Measurements from ENCODE around the gene LSAMP. TPM values are rescaled to one million over a fixed set of nuclear protein-coding genes. Genes with fewer than 3 reads are reported as not detected.

The LSAMP gene
- total and polyA plus RNA-seq, 9 of the 15 experiments (the other 6 are each of a cell fraction or from before 2014, with no cell fraction given): 0.09 to 0.11 TPM; not detected in 7

- H4K20me1 ChIP-seq (replicated peaks; ENCODE audit: control insufficient read depth, insufficient read depth, low read length): no peaks in the 10 kb centered on the region
- no peak for DNase-seq (ENCODE audit: extremely low read depth in 1 of 4, low spot score in 3 of 4)
- H3K79me2 ChIP-seq (ENCODE audit: control insufficient read depth, insufficient read depth, low read length): no peaks in the 10 kb centered on the region
- H3K27me3 ChIP-seq (ENCODE audit: control insufficient read depth in 2 of 2, insufficient read depth in 2 of 2, low read length in 2 of 2): no peaks in the 10 kb centered on the region
- in situ Hi-C loops (cut with MboI) (loop anchor here (25.0 kb wide), 1 partner anchor 623 kb away; no protein-coding TSS in a partner anchor), intact Hi-C loops (cut with micrococcal nuclease) (loop anchor here (1.0 to 5.0 kb wide), 2 partner anchors 162 to 619 kb away; no protein-coding TSS in a partner anchor)
- H3K9me3 ChIP-seq (replicated peaks; ENCODE audit: control insufficient read depth, insufficient read depth, low read depth, low read length): no peaks in the 10 kb centered on the region
- peak overlapping the region; percentile 33; the same call in 1 of the 2 replicates for H2AFZ ChIP-seq (ENCODE audit: low read depth, low read length)
- ATAC-seq: no peak
- H3K9ac ChIP-seq (ENCODE audit: insufficient read depth in 1 of 2, low read depth in 2 of 2, low read length in 2 of 2): no peak overlapping the region
- no peak for FAIRE-seq
- H3K4me2 ChIP-seq (ENCODE audit: insufficient read depth, low read length): no peak overlapping the region
- no peaks in the 10 kb centered on the region for H3K36me3 ChIP-seq (ENCODE audit: control insufficient read depth, insufficient read depth, low read length)
- no peaks in the 10 kb centered on the region for H3K9me1 ChIP-seq (ENCODE audit: control insufficient read depth, insufficient read depth, low read length)
- BruUV-seq (replicated peaks): no TSS peak
- ChIA-PET POLR2A (no interaction called here), CTCF (ENCODE audit: low intra/inter-chr PET ratio) (no interaction called here)
- TF ChIP-seq AFF4 (CRISPR knock-in tag; IDR thresholded peaks at IDR 0.05) (no peak), XRCC3 (IDR thresholded peaks at IDR 0.05) (no peak), SREBF2 (CRISPR knock-in tag; IDR thresholded peaks at IDR 0.05) (no peak), ATF3 (IDR thresholded peaks at IDR 0.05) (no peak), ATF3 (CRISPR knock-in tag; conservative IDR thresholded peaks at IDR 0.05) (no peak), CXXC5 (CRISPR knock-in tag; IDR thresholded peaks at IDR 0.05) (no peak), NFE2L1 (tag; IDR thresholded peaks at IDR 0.05; ENCODE audit: borderline replicate concordance, low read depth) (no peak), ATF6 (CRISPR knock-in tag; IDR thresholded peaks at IDR 0.05) (no peak), HIVEP1 (CRISPR knock-in tag; IDR thresholded peaks at IDR 0.05) (no peak), STAT5B (CRISPR knock-in tag; IDR thresholded peaks at IDR 0.05) (no peak), NR0B1 (IDR thresholded peaks at IDR 0.05; ENCODE audit: partially characterized antibody) (no peak), ZNF143 (CRISPR knock-in tag; IDR thresholded peaks at IDR 0.05) (no peak), NFIC (IDR thresholded peaks at IDR 0.05) (no peak)
- no peak overlapping the region for H3K4me3 ChIP-seq
- H3K27ac ChIP-seq (ENCODE audit: extremely low read depth, low read depth, low read length): no peak overlapping the region
- WGBS (ENCODE audit: insufficient coverage, low coverage, missing lambda C conversion rate): 65% methylated on average over 2 of the region's 2 CpGs
- H3K4me1 ChIP-seq (replicated peaks in 1 of 2; ENCODE audit: control insufficient read depth in 2 of 2, insufficient read depth in 2 of 2, low read length in 2 of 2): no peaks in the 10 kb centered on the region
These were observed 305.6 kb downstream of the LSAMP start for GRCh38 chr3:116139641-116140040.
